GM18520 (cell line): ENCODE data around the gene RASIP1.
"Not testable (repeated sequence)": the region's sequence is repeated elsewhere in the genome, so short reads cannot be mapped to it uniquely, and the experiment has no call there.

Source experiments
- ATAC-seq: cut with Tn5 transposase; IDR thresholded peaks from one replicate; pipeline ENCODE4 v1.9.1; 2021; ENCODE audit not compliant: unreplicated experiment

Gene RASIP1

GRCh38 chr19:48713041-48713863 is 27.2 kb downstream of the RASIP1 start:
- no peak for ATAC-seq

GRCh38 chr19:48711106-48711662 is 29.2 kb downstream of the RASIP1 start:
- ATAC-seq = no peak

DNA sequence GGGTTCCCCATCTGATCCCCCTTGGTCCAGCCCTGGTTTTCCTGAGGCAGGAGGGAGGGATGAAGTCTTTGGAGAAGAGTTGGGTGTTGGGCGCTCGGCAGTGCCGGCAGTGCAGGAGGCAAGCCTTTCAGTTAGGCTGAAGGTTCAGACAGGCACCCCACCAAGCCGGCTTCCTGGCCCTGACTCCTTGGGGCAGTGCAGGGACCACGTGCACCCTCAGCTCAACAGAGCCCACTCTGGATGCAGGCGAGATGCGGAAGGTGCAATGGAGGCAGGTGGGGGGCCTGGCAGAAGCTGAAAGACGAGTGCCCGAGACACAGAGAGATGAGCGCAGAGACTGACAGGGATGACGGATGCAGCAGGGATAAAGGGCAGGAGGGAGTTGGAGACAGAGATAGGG is 31.9 kb downstream of the RASIP1 start:
- ATAC-seq = no peak

DNA sequence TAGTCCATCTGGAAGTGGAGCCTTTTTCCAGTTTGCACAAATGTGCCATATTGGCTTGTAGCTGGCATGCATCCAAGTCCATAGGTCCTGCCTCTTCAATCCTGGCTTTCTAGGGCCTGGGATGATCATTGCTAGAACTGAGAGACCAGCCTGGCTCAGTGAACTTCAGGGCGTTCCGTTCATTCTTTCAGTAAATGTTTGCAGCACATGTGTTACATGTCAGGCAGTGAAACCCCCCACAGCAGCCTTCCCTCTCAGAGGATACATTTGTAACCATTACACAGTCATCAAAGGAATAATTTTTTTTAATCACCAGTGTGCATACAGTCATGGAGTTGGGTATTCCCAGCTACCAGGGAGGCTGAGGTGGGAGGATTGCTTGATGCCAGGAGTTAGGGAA is 35.0 kb downstream of the RASIP1 start:
- ATAC-seq = no peak

DNA sequence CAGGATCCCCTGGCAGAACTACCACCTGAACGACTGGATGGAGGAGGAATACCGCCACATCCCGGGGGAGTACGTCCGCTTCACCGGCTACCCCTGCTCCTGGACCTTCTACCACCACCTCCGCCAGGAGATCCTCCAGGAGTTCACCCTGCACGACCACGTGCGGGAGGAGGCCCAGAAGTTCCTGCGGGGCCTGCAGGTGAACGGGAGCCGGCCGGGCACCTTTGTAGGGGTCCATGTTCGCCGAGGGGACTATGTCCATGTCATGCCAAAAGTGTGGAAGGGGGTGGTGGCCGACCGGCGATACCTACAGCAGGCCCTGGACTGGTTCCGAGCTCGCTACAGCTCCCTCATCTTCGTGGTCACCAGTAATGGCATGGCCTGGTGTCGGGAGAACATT is 37.1 kb downstream of the RASIP1 start:
- no peak for ATAC-seq

DNA sequence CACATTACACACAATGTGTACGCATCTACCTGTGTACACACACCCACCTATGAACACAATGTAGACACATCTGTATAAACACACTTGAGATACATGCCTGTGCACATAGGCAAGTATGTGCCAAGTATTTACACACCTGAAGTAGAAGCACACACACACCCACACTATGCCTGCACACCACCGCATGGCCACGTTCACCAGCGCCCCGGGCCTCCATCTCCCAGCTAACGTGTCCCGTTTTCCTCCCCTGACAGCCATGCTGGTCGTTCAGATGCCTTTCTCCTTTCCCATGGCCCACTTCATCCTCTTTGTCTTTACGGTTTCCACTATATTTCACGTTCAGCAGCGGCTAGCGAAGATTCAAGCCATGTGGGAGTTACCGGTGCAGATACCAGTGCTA is 37.7 kb downstream of the RASIP1 start:
- no peak for ATAC-seq

DNA sequence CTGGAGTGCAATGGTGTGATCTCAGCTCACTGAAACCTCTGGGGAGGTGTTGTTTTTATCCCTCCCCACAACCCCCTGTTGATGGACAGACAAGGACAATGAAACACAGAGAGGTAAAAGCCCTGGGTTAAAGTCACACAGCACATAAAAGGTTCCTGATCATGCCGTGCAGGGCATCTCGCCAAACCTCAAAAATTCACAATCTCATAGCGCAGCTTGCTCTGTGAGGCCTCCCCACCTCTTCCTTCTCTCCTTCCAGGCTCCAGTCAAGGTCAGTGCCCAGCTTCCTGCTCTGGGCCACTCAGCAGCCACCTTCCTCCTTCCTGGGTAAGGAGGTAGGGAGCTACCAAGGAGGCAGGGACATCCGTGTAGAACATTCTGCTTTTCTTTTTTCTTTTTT is 42.4 kb downstream of the RASIP1 start:
- ATAC-seq = no peak

GRCh38 chr19:48696353-48697010 is 43.9 kb downstream of the RASIP1 start:
- no peak for ATAC-seq

- ATAC-seq = no peak
Measured at GRCh38 chr19:48695743-48696352, 44.6 kb downstream of the RASIP1 start, which contains the start of gene FUT2. TSS of gene FUT2 (plus strand) at chr19:48695971. CDS start at chr19:48702957, 6,986 bp downstream.

GRCh38 chr19:48693629-48694028 is 46.8 kb downstream of the RASIP1 start:
- ATAC-seq = not testable (repeated sequence)

- no peak for ATAC-seq
Measured at GRCh38 chr19:48689449-48689848, 51.0 kb downstream of the RASIP1 start.

DNA sequence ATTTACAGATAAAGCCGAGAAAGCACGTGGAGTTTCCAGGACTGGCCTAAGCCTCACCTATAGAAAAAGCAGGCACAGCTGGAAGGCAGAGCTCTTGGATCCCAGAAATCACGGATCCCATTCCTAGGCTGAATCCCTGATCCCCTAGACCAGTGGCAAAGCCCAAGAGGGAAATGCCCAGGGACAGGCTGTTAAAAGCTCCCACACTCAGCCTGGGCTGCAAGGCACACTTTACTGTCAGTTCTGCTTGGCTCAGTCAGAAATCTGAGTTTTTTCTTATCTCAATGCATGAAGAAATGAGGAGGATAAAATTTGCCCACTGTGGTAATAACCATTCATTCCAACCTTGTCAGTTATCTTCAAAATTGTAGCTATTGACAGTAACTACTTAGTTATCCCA is 52.6 kb downstream of the RASIP1 start:
- no peak for ATAC-seq

- ATAC-seq = not testable (repeated sequence)
Measured at GRCh38 chr19:48686637-48687036, 53.8 kb downstream of the RASIP1 start.

DNA sequence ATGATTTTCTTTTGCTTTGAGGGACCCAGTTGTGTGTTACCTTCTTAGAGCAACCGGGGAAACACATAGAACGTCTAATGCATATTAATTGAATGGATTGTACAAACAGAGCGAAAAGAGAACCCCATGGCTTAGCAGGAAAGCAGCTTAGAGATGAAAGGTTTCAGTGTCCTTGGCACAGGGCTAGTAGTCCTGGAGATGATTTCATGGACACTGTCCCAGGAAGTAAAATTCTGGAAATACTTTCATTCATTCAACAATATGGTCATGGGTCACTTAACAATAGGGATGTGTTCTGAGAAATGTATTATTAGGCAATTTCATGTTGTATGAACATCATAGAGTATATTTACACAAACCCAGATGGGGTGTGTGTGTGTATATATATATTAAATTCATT is 54.3 kb downstream of the RASIP1 start:
- no peak for ATAC-seq

- ATAC-seq = no peak
Measured at GRCh38 chr19:48685583-48685982, 54.8 kb downstream of the RASIP1 start.

DNA sequence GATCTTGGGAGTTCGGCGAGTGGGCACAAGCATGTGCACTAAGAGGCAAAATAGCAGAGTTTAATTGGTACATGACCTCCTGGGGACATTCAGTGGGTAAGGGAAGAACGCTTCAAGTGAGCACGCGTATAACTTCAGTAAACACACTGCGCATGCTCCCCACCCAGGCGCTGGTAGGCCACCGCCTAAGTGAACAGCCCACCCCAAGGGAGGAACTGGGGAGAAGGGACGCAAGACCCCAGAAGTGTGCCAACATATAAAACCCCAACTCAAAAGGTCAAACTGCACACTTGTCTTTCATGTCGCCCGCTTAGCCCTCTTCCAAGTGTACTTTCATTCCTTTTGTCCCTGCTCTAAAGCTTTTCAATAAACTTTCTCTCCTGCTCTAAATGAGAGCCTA is 57.1 kb downstream of the RASIP1 start:
- ATAC-seq = no peak

GRCh38 chr19:48681127-48681470 is 59.3 kb downstream of the RASIP1 start:
- ATAC-seq = no peak

DNA sequence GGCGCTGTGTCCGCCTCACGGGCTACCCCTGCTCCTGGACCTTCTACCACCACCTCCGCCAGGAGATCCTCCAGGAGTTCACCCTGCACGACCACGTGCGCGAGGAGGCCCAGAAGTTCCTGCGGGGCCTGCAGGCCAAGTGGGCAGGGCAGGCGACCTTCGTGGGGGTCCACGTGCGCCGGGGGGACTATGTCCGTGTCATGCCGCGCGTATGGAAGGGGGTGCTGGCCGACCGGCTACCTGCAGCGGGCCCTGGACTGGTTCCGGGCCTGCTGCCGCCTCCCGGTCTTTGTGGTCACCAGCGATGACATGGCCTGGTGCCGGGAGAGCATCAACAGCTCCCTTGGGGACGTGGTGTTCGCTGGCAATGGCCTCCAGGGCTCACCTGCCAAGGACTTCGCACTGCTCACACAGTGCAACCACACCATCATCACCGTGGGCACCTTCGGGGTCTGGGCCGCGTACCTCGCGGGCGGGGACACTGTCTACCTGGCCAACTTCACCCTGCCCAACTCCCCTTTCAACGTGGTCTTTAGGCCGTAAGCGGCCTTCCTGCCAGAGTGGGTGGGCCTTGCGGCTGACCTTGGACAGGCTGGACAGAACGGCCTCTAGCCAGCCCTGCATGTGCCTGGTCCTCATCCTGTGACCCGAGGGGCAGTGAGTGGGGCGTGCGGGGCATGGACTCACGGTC is 59.8 kb downstream of the RASIP1 start:
- no peak for ATAC-seq

DNA sequence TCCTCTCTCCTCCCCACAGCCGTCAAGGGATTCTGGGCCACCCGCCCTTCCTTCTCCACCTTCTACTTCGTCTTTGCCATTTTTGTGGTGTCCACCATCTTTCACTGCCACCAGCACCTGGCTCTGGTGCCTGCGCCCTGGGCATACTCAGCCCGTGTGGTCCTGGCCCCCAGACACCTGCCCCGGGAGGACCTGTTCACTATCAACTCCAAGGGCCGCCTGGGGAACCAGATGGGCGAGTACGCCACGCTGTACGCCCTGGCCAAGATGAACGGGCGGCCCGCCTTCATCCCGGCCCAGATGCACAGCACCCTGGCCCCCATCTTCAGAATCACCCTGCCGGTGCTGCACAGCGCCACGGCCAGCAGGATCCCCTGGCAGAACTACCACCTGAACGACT is 60.4 kb downstream of the RASIP1 start:
- not testable (repeated sequence) for ATAC-seq

DNA sequence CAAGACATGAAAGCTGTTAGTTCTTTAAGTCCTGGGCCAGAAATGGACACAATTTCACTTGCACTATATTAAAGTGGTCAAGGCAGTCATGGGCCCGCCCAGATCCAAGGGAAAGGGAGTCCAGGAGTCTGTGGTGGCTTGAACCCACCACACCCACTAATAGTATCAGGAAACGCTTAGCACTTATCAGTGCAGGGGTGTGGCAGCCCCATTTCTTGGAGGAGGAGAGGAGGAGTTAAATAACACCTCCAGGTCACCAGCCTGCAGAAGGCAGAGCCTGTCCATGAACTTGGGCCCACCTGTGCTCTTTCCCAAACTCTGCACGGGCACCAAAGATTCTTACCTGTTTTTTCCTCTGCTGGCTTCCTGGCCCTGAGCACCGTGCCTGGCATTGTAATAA is 62.2 kb downstream of the RASIP1 start:
- ATAC-seq = no peak

- no peak for ATAC-seq
Measured at GRCh38 chr19:48676887-48677286, 63.5 kb downstream of the RASIP1 start.
